Osteoblast (primary cell): Measurements from ENCODE around the gene NCAPG2. TPM values are rescaled to one million over a fixed set of nuclear protein-coding genes. Genes with fewer than 3 reads are reported as not detected.

ENCODE experiments used
- DNase-seq: peaks from one replicate; pipeline ENCODE4 v3.0.0; 2011; ENCODE audit warnings: low spot score, mixed read lengths; ENCODE audit not compliant: insufficient read length; ENCODE audit errors: missing footprints
- H2AFZ ChIP-seq: 2 replicates; pipeline ENCODE4 v1.6.0; 2011; ENCODE audit warnings: mild to moderate bottlenecking, low read length
- H3K27ac ChIP-seq: 2 replicates; pipeline ENCODE4 v1.5.1; 2011; ENCODE audit warnings: mild to moderate bottlenecking, low read depth, low read length, moderate library complexity
- H3K27me3 ChIP-seq: 2 replicates; pipeline ENCODE4 v1.6.0; 2012; ENCODE audit warnings: mild to moderate bottlenecking, control low read depth, inconsistent platforms, low read length, moderate library complexity; ENCODE audit not compliant: insufficient read depth
- H3K36me3 ChIP-seq: 2 replicates; pipeline ENCODE4 v1.5.1; 2011; ENCODE audit warnings: mild to moderate bottlenecking, low read length, control low read depth, moderate library complexity; ENCODE audit not compliant: insufficient read depth
- H3K4me1 ChIP-seq: 2 replicates; pipeline ENCODE4 v1.5.1; 2011; ENCODE audit warnings: mild to moderate bottlenecking, low read length, control low read depth, moderate library complexity; ENCODE audit not compliant: insufficient read depth
- H3K4me2 ChIP-seq: 2 replicates; pipeline ENCODE4 v1.6.0; 2011; ENCODE audit warnings: mild to moderate bottlenecking, low read length; ENCODE audit not compliant: insufficient read depth
- H3K4me3 ChIP-seq: fragments of 200-600 bp; sonication (generic); 3 replicates; pipeline ENCODE4 v1.5.1; 2012; ENCODE audit warnings: mild to moderate bottlenecking, low read length, inconsistent platforms; ENCODE audit not compliant: insufficient read depth
- H3K79me2 ChIP-seq: 2 replicates; pipeline ENCODE4 v1.6.0; 2012; ENCODE audit warnings: mild to moderate bottlenecking, low read length, control low read depth, inconsistent platforms; ENCODE audit not compliant: insufficient read depth
- H3K9me3 ChIP-seq: 2 replicates; pipeline ENCODE4 v1.5.1; 2011; ENCODE audit warnings: low read depth, low read length, control low read depth
- H4K20me1 ChIP-seq: 2 replicates; pipeline ENCODE4 v1.6.0; 2012; ENCODE audit warnings: mild to moderate bottlenecking, low read length, control low read depth; ENCODE audit not compliant: insufficient read depth
- CTCF ChIP-seq: IDR thresholded peaks from 2 replicates; pipeline ENCODE4 v1.5.1; 2011; ENCODE audit warnings: mild to moderate bottlenecking, low read depth, low read length, moderate library complexity; ENCODE audit errors: extremely low read depth
- total RNA-seq: library from RNA; depleted of rRNA; stranded (reverse); fragments of >200 nt; gene quantifications from 2 replicates; pipeline ENCODE4 v1.2.3, GENCODE V29; 2012

Gene NCAPG2
- total RNA-seq, 1 donor, result 8.0 TPM

GRCh38 chr7:158648168-158648567 lies 56.4 kb downstream of the NCAPG2 start:
- Histone ChIP-seq H3K27ac (peak overlapping the region; percentile 90), H4K20me1 (no peaks in the 10 kb centered on the region), H3K79me2 (peaks cover 9% of the 10 kb centered on the region), H2AFZ (no peak overlapping the region), H3K36me3 (peaks cover 24% of the 10 kb centered on the region), H3K4me3 (no peak overlapping the region), H3K27me3 (no peaks in the 10 kb centered on the region), H3K9me3 (no peaks in the 10 kb centered on the region), H3K4me1 (peaks cover 37% of the 10 kb centered on the region), H3K4me2 (no peak overlapping the region)
- TF ChIP-seq CTCF, result no peak
- no peak for DNase-seq

DNA sequence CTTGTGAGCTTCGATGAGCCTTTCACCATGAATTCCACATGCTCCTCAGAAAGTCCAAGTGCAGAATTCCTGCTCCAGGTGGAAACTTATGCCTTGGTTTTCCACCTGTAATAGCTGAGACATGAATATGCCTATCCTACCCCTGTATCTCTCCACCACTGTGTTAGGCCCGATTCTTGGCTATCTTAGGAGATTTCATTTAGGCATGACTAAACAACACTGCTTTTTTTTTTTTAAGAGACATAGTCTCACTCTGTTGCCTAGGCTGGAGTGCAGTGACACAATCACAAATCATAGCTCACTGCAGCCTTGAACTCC lies 57.2 kb downstream of the NCAPG2 start:
- no peak overlapping the region for H2AFZ ChIP-seq
- H3K27me3 ChIP-seq, result no peaks in the 10 kb centered on the region
- no peaks in the 10 kb centered on the region for H3K9me3 ChIP-seq
- peaks cover 24% of the 10 kb centered on the region for H3K36me3 ChIP-seq
- peaks cover 9% of the 10 kb centered on the region for H3K79me2 ChIP-seq
- no peak overlapping the region for H3K4me2 ChIP-seq
- H3K4me1 ChIP-seq, result peaks cover 37% of the 10 kb centered on the region
- H4K20me1 ChIP-seq, result no peaks in the 10 kb centered on the region
- H3K4me3 ChIP-seq, result no peak overlapping the region
- no peak overlapping the region for H3K27ac ChIP-seq
- no peak for DNase-seq
- no peak for TF ChIP-seq CTCF

GRCh38 chr7:158646766-158647474 lies 57.7 kb downstream of the NCAPG2 start:
- no peaks in the 10 kb centered on the region for H3K27me3 ChIP-seq

DNA sequence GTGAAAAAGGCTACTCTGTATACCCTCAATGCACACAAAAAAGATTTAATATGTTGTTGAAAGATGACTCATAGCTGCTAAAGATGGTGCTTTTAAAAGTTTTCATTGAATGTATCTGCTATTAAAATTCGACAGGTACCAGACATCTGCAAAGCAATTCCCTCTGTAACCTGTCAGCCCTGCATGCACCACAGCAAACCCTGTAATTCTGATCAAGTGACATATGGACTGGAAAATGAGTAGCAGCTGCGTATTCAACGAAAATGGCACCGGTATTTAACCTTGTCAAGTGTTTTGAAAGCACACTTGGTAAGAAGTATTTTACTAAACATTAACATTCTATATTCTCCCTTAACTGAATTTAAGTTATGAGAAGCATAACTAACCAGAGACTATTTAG lies 58.8 kb downstream of the NCAPG2 start:
- no peak for DNase-seq
- Histone ChIP-seq H3K36me3 (peaks cover 24% of the 10 kb centered on the region), H3K9me3 (no peaks in the 10 kb centered on the region), H3K4me3 (no peak overlapping the region), H2AFZ (no peak overlapping the region), H3K4me1 (peaks cover 25% of the 10 kb centered on the region), H4K20me1 (no peaks in the 10 kb centered on the region), H3K4me2 (no peak overlapping the region), H3K27me3 (no peaks in the 10 kb centered on the region), H3K27ac (no peak overlapping the region), H3K79me2 (peaks cover 9% of the 10 kb centered on the region)
- TF ChIP-seq CTCF, result no peak

More at GRCh38 chr7:158646766-158647474, 57.7 kb downstream of the NCAPG2 start:
- no peaks in the 10 kb centered on the region for H4K20me1 ChIP-seq
- H3K9me3 ChIP-seq, result no peaks in the 10 kb centered on the region
- peaks cover 34% of the 10 kb centered on the region for H3K4me1 ChIP-seq
- peaks cover 24% of the 10 kb centered on the region for H3K36me3 ChIP-seq
- H3K27ac ChIP-seq, result no peak overlapping the region
- no peak overlapping the region for H2AFZ ChIP-seq
- H3K4me2 ChIP-seq, result no peak overlapping the region
- no peak for DNase-seq
- peaks cover 9% of the 10 kb centered on the region for H3K79me2 ChIP-seq
- H3K4me3 ChIP-seq, result no peak overlapping the region
- TF ChIP-seq CTCF, result peak; percentile 43
